HepG2 (cell line): Measurements from ENCODE around the gene NUP93. TPM values are rescaled to one million over a fixed set of nuclear protein-coding genes. Genes with fewer than 3 reads are reported as not detected.

Experiments used
- BRCA1 ChIP-seq: sonication (generic); formaldehyde crosslinking; IDR thresholded peaks from 2 replicates; pipeline ENCODE4 v1.4.0; 2020; ENCODE audit warnings: missing genetic modification reagents
- CEBPB ChIP-seq: IDR thresholded peaks from 2 replicates; pipeline ENCODE4 v1.6.1; 2011; ENCODE audit warnings: low read depth, low read length, improper control_type of control experiment, borderline replicate concordance
- ETV5 ChIP-seq: IDR thresholded peaks from 2 replicates; pipeline ENCODE4 v1.6.1; 2018; ENCODE audit warnings: missing biosample characterization, missing genetic modification reagents, inconsistent platforms, borderline replicate concordance
- EZH2 ChIP-seq: conservative IDR thresholded peaks from 2 replicates; pipeline ENCODE4 v1.6.1; 2012; ENCODE audit warnings: mild to moderate bottlenecking, low read depth, low read length, moderate library complexity
- FOXC1 ChIP-seq: sonication (generic); formaldehyde crosslinking; IDR thresholded peaks from 2 replicates; pipeline ENCODE4 v1.8.0; 2022; ENCODE audit warnings: mild to moderate bottlenecking, missing genetic modification reagents, borderline replicate concordance
- HOXA3 ChIP-seq: sonication (generic); formaldehyde crosslinking; IDR thresholded peaks from 2 replicates; pipeline ENCODE4 v1.5.0; 2020; ENCODE audit warnings: missing genetic modification reagents
- KAT8 ChIP-seq: IDR thresholded peaks from 2 replicates; pipeline ENCODE4 v1.6.1; 2016; ENCODE audit warnings: missing genetic modification reagents, missing compliant biosample characterization
- KDM6A ChIP-seq: IDR thresholded peaks from 2 replicates; pipeline ENCODE4 v1.6.1; 2016; ENCODE audit warnings: low read depth
- MEF2D ChIP-seq: sonication (generic); formaldehyde crosslinking; IDR thresholded peaks from 2 replicates; pipeline ENCODE4 v1.5.1; 2020; ENCODE audit warnings: mild to moderate bottlenecking, missing genetic modification reagents
- NR0B2 ChIP-seq: sonication (generic); formaldehyde crosslinking; IDR thresholded peaks from 2 replicates; pipeline ENCODE4 v1.4.0; 2020; ENCODE audit warnings: mild to moderate bottlenecking, missing genetic modification reagents
- RNF2 ChIP-seq: fragments of 450-650 bp; conservative IDR thresholded peaks from 2 replicates; pipeline ENCODE4 v1.6.1; 2016; ENCODE audit warnings: low read depth
- TFDP1 ChIP-seq: IDR thresholded peaks from 2 replicates; pipeline ENCODE4 v1.6.1; 2016; ENCODE audit warnings: missing compliant biosample characterization, missing genetic modification reagents, borderline replicate concordance
- THRA ChIP-seq: sonication (generic); formaldehyde crosslinking; IDR thresholded peaks from 2 replicates; pipeline ENCODE4 v1.4.0; 2020; ENCODE audit warnings: missing genetic modification reagents, borderline replicate concordance
- TRAFD1 ChIP-seq: sonication (generic); formaldehyde crosslinking; IDR thresholded peaks from 2 replicates; pipeline ENCODE4 v1.5.1; 2020; ENCODE audit warnings: missing genetic modification reagents, mild to moderate bottlenecking, borderline replicate concordance
- ZBTB20 ChIP-seq: sonication (generic); formaldehyde crosslinking; IDR thresholded peaks from 2 replicates; pipeline ENCODE4 v1.8.1; 2023; ENCODE audit warnings: missing genetic modification reagents, low read depth, mild to moderate bottlenecking, borderline replicate concordance
- ZKSCAN5 ChIP-seq: sonication (generic); formaldehyde crosslinking; IDR thresholded peaks from 2 replicates; pipeline ENCODE4 v1.5.1; 2020; ENCODE audit warnings: mild to moderate bottlenecking, missing genetic modification reagents
- ZNF12 ChIP-seq: sonication (generic); formaldehyde crosslinking; IDR thresholded peaks from 2 replicates; pipeline ENCODE4 v1.5.0; 2020; ENCODE audit warnings: missing genetic modification reagents
- ZNF441 ChIP-seq: sonication (generic); formaldehyde crosslinking; IDR thresholded peaks from 2 replicates; pipeline ENCODE4 v1.7.0; 2021; ENCODE audit warnings: missing genetic modification reagents, borderline replicate concordance
- ZNF503 ChIP-seq: sonication (generic); formaldehyde crosslinking; IDR thresholded peaks from 2 replicates; pipeline ENCODE4 v1.4.0; 2020; ENCODE audit warnings: missing genetic modification reagents
- ZNF615 ChIP-seq: sonication (generic); formaldehyde crosslinking; IDR thresholded peaks from 2 replicates; pipeline ENCODE4 v1.5.0; 2020; ENCODE audit warnings: mild to moderate bottlenecking, missing genetic modification reagents, borderline replicate concordance
- ZNF672 ChIP-seq: sonication (generic); formaldehyde crosslinking; IDR thresholded peaks from 2 replicates; pipeline ENCODE4 v1.8.1; 2022; ENCODE audit warnings: missing genetic modification reagents
- ZNF891 ChIP-seq: sonication (generic); formaldehyde crosslinking; IDR thresholded peaks from 2 replicates; pipeline ENCODE4 v1.5.0; 2020; ENCODE audit warnings: mild to moderate bottlenecking, missing genetic modification reagents
- polyA plus RNA-seq, 8 experiments: library from polyadenylated mRNA; depleted of rRNA in 3 of 8; stranded (reverse) in 7 of 8; unstranded in 1 of 8; fragments of >200 nt; fragmentation: Illumina TruSeq in 4 of 8; extraction: Trizol in 4 of 8; gene quantifications; 2 replicates each; pipeline versions ENCODE4 v1.2.1 to v1.2.3, GENCODE V29; 2011 to 2016; ENCODE audit warnings: low read depth in 4 of 8, missing spikeins in 1 of 8, mixed read lengths in 1 of 8; ENCODE audit not compliant: insufficient read depth in 1 of 8
- total RNA-seq, 5 experiments: library from RNA; depleted of rRNA; stranded (reverse); fragments of >200 nt; fragmentation: Illumina TruSeq; extraction: Trizol; gene quantifications; 2 replicates each; pipeline ENCODE4 v1.2.3, GENCODE V29; 2016; ENCODE audit warnings: low read depth in 1 of 5

NUP93 gene
- total and polyA plus RNA-seq, 2 of the 13 experiments (the other 11 are each of a cell fraction or from before 2014, with no cell fraction given), result 58.5 to 140 TPM

- TF ChIP-seq RNF2 (no peak), HOXA3 (CRISPR knock-in tag) (peak; percentile 67; the same call in 1 of the 2 replicates), MEF2D (CRISPR knock-in tag) (no peak), CEBPB (no peak), NR0B2 (CRISPR knock-in tag) (no peak), ZNF503 (CRISPR knock-in tag) (peak; percentile 70; the same call in 1 of the 2 replicates), KDM6A (CRISPR knock-in tag) (peak; percentile 47; the same call in 1 of the 2 replicates), TFDP1 (peak; percentile 41; the same call in 1 of the 2 replicates), TRAFD1 (CRISPR knock-in tag) (0 out of 2 replicates have a peak, but pooled peaks have one; percentile 91), ZNF672 (CRISPR knock-in tag) (no peak), ZNF615 (CRISPR knock-in tag) (no peak), ZKSCAN5 (CRISPR knock-in tag) (no peak), ZNF891 (no peak), ZBTB20 (CRISPR knock-in tag) (peak; percentile 77; the same call in 1 of the 2 replicates), FOXC1 (CRISPR knock-in tag) (peak; percentile 26; the same call in 1 of the 2 replicates), ETV5 (CRISPR knock-in tag) (peak; percentile 93; the same call in 1 of the 2 replicates), EZH2 (no peak), THRA (CRISPR knock-in tag) (peak; percentile 80; the same call in 1 of the 2 replicates), ZNF12 (CRISPR knock-in tag) (no peak), KAT8 (no peak), ZNF441 (peak; percentile 70), BRCA1 (CRISPR knock-in tag) (no peak)
Observed at GRCh38 chr16:56814537-56815432, 84.9 kb downstream of the NUP93 start (continued).
